Midbrain (tissue), 1 donor: Measurements from ENCODE around the gene LRRD1.
"Not testable (repeated sequence)": the region's sequence is repeated elsewhere in the genome, so short reads cannot be mapped to it uniquely, and the experiment has no call there.

Experiments used
- DNase-seq: peaks from one replicate; lab custom pipeline; 2025; lab: John Stamatoyannopoulos, UW

Gene LRRD1

DNA sequence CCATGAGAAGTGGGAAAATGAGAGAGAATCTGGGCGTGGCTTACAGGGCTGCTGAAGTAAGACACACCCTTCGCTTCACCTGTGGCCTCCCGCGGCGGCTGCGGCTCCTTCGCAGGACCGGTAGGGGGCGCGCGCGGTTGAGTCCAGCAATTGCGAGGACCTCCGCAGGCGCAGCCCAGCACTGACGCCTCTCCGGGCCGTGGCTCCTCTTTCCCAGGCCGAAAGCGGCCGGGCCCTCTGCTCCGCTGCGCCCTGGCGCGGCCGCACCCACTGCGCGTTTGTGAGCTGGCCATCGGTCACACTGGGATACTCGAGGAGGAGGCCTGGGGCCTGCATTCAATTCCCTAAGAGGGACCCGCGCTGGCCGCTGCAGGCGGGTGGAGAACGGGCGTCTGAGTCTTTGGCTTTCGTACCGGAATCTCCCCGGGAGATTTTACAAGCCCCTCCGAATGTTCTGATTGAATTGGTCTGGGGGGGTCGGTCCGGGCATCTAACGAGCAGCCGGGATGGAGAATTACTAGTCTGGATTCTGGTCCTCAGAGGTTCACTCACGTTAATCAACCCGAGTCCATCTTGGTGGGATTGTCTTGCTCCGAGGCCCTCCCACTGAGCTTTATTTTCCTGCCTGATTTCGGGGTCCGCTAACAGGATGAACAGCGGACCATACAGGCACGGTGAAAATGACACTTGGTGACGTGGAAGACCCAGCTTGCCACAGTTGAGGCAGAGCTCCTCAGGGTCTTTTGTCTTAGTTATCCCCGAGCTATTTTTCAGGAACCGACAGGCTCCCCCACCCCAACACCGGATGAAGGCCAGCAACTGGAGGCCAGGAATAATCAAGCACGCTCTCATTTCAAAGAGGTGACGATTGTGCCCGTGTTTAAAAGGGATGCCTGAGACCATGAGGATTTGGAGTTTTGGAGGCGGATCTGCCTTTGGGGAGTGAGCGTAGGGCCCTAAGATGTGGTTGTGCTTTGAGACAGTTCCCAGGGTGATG lies at the start of gene LRRD1:
LRRD1 (minus strand) TSS at position 215 of the 997 bp plus-strand sequence. CDS start 13,940 bp downstream, outside the sequence.
- DNase-seq, result peak; percentile 87

DNA sequence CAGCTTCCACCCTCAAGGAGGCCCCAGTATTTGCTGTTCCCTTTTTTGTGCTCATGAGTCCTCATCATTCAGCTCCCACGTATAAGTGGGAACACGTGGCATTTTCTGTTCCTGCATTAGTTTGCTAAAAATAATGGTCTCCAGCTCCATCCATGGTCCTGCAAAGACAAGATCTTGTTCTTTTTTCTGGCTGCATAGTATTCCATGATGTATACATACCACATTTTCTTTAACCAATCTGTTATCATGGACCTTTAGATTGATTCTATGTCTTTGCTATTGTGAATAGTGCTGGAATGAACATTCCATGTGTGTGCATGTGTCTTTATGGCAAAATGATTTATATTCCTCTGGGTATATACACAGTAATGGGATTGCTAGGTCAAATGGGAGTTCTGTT lies 49.8 kb upstream of the LRRD1 start:
- no peak for DNase-seq

DNA sequence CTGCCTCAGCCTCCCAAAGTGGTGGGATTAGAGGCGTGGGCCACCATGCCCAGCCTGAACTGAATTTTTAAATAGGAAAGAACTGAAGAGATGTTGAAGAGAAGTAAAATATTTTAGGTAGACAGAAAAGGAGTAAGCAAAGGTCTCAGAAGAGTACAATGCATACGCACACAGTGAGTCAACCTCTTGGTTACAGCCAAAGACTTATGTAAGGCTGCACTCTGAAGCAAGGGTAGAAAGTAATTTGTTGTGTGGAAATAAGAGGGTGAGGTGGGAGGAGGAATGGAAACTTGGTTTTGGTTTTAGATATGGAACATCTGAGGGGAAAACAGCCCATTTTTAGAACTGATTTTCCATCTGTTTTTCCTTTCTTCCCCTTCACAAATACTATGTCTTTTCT lies 49.2 kb upstream of the LRRD1 start:
- DNase-seq, result no peak

DNA sequence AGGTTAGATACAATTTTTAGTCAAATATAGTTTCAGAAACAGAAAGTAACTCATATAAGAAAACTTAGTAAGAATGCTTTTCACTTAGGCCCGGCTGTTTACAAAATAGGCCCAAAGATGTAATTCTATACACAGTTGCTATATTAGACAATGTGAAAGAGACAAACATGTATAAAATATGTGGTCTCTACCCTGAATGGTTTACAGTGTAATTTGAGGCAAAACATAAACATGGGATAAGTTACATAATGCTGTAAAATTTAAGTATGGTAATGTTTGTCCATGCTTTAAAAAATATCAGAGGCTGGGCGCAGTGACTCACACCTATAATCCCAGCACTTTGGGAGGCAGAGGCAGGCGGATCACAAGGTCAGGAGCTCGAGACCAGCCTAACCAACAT lies 48.0 kb upstream of the LRRD1 start:
- DNase-seq, result no peak

DNA sequence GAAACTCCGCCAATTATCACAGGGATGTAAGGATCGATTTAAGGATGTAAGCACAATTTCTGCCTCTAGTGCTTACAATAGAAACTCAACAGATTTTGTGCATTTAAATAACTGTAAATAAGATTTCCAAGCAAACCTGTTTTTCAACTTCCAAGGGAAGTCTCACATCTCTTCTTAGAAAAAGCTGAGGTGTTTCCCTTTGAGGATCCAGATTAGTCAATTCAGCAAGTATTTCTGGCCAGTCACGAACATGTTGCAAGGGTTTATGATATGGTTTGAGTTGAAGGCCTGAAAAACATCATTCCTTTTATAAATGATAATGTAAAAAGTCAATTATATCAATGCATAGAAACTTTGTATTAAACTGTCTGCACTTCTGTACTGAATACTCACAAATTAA lies 42.8 kb upstream of the LRRD1 start:
- DNase-seq, result no peak

DNA sequence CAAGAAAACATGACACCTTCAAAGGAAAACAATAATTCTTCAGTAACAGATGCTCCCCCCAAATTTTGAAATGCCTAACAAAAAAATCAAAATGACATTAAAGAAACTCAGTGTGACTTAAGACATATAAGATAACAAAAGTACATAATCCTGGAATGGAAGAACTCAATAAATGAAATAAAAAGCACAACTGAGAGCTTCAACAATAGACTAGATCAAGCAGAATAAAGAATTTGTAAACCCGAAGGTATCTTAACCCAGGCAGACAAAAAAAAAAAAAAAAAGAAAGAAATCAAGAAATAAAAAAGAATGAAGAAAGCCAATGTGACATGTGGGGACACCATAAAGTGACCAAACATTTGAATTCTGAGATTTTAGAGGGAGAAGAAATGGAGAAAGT lies 27.7 kb upstream of the LRRD1 start:
- no peak for DNase-seq

DNA sequence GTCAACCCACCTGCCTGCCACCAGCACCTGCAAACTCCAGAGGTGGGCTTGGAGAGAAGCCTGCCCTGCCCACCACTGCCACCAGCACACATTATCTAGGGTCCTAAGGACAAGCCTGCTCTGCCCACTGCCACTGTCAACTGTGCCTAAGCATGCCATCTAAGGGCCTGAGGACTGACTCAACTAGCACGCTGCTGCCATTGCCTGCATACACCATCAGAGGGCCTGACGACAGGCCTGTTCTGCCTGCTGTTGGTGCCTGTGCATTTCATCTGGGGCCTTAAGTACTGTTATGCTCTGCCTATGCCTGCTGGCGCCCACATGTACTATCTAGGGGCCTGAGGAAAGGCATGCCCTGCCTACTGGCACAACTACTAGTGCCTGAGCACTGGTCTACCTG lies 27.0 kb upstream of the LRRD1 start:
- no peak for DNase-seq

DNA sequence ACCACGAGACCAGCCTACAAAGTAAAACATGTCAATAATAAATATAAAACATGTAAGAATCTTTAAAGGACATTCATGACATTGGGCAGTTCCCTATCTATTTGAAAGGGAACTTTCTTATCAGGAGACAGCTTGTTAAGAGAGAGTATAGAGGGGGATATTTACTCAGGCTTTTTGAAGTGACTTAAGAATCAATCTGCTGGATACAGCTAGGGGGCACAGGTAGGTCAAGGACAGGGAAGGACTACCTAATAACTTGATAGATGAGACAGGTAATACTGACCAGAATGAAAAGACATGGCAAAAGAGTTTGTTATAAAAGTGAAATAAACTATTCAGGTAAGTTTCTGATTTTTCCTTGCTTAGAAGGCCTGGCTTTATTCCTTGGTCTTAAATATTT lies 21.8 kb upstream of the LRRD1 start:
- DNase-seq, result no peak

DNA sequence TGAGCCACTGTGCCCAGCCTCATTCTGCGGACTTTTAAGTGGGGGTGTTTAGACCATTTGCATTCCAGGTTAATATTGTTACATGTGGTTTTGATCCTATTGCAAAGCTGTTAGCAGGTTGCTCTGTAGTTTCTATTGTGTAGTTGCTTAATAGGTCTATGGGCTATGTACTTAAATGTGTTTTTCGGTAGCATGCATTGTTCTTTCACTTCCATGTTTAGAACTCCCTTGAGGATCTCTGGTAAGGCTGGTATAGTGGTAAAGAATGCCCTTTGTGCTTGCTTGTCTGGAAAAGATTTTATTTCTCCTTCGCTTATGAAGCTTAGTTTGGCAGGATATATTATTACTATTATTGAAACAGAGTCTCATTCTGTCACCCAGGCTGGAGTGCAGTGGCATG lies 13.4 kb upstream of the LRRD1 start:
- DNase-seq, result no peak

DNA sequence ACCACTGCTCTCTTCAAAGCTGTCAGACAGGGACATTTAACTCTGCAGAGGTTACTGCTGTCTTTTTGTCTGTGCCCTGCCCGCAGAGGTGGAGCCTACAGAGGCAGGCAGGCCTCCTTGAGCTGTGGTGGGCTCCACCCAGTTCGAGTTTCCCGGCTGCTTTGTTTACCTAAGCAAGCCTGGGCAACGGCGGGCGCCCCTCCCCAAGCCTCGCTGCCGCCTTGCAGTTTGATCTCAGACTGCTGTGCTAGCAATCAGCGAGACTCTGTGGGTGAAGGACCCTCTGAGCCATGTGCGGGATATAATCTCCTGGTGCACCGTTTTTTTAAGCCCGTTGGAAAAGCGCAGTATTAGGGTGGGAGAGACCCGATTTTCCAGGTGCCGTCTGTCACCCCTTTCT lies 10.3 kb upstream of the LRRD1 start:
- not testable (repeated sequence) for DNase-seq

DNA sequence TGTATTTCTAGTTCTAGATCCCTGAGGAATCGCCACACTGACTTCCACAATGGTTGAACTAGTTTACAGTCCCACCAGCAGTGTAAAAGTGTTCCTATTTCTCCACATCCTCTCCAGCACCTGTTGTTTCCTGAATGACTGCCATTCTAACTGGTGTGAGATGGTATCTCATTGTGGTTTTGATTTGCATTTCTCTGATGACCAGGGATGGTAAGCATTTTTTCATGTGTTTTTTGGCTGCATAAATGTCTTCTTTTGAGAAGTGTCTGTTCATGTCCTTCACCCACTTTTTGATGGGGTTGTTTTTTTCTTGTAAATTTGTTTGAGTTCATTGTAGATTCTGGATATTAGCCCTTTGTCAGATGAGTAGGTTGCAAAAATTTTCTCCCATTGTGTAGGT lies 5.4 kb upstream of the LRRD1 start:
- not testable (repeated sequence) for DNase-seq

DNA sequence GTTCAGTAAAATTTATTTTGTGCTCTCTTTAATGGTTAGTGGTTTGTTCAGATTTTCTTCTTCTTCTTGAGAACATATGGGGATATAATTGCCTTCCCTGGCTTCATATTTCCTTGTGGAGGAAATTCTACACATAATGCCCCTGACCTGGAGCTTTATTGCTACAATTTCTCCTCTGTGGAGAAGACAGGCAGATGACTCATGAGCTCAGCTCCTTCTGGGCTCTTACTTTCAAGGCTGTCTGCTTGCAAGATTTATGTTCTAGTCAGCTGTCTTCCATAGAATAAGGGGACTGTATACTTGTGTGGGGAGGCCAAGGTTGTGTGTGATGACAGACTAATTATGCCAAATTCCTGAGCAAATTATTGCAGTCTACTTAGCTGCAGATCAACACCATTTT lies 1.6 kb downstream of the LRRD1 start:
- no peak for DNase-seq

DNA sequence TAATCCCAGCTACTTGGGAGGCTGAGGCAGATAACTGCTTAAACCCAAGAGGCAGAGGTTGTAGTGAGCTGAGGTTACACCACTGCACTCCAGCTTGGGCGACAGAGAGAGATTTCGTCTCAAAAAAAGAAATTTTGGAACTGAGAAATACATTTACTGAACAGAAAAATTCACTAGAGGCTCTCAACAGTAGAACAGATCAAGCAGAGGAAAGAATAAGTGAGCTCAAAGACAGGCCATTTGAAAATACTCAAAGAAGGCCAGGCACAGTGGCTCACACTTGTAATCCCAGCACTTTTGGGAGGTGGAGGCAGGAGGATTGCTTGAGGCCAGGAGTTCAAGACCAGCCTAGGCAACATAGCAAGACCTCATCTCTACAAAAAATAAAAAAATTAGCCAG lies 9.4 kb downstream of the LRRD1 start:
- not testable (repeated sequence) for DNase-seq

DNA sequence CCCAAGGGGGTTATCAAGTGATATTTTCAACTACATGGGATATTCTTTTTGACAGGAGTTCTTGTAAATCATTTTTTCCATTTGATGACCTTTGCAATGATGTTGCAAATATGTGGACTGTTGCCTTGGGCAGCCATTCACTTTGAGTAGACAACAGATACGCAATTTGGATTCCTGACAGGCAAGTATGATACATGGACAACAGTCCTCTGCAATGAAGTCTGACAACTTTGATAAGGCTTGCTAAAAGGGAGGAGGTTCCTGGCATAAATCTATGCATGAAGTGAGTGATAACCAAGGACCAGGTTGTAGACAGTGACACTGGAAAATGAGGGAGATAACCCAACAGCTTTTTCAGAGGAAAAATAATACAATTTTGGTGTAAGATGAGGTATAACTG lies 17.7 kb downstream of the LRRD1 start:
- DNase-seq, result no peak

DNA sequence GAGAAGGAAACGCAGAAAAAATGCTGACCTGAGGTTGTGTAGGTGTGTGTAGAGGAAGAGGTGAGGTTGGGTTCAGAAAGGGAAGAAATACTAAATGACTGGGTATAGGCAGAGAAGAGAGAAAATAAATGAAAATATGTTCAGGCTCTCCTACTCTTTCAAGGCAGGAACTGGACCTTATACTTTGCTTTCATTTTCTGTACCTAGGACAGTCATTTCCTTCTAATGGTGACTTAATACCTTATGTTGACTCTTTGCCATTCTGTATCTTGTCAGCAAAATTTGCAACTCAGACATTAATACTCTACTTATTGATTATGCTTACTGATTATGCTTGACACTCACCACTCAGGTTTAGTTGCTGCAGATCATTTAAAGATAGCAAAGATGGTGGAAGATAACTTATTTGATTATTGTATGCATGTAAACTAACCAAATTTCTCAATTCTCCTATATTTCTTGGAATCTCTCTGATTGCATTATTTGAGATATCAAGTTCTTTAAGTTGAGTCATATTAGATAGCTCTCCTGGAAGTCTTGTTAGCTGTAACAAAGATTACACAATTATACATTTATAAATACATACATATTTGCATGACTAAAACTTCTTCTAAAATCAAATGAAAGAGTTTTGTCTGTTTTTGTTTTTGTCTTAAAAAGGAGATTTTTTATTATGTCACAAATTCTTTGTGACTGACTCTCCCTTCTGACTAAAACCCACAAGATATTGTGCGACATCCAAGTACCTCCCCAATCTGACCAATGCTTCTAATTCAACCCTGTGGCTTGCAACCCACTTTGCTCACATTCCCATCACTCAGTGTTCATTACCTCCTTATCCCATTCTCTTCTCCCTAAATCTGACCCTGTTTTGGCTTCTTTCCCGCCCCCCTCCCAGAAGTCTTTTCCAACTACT lies 20.0 kb downstream of the LRRD1 start:
- no peak for DNase-seq

DNA sequence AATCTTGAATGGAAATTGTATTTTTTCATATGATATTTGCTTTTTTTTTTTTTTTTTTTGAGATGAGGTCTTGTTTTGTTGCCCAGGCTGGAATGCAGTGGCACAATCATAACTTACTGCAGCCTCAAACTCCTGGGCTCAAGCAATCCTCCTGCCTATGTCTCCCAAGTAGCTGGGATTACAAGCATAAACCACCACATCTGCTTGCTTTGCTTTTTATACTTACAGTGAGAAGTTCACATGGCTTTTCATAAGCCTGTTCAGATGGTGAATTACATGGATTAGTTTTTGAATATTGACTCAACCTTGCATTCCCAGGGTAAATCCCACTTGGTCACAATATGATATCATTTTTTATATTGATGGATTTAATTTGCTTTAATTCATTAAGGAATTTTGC lies 22.0 kb downstream of the LRRD1 start:
- DNase-seq, result no peak

DNA sequence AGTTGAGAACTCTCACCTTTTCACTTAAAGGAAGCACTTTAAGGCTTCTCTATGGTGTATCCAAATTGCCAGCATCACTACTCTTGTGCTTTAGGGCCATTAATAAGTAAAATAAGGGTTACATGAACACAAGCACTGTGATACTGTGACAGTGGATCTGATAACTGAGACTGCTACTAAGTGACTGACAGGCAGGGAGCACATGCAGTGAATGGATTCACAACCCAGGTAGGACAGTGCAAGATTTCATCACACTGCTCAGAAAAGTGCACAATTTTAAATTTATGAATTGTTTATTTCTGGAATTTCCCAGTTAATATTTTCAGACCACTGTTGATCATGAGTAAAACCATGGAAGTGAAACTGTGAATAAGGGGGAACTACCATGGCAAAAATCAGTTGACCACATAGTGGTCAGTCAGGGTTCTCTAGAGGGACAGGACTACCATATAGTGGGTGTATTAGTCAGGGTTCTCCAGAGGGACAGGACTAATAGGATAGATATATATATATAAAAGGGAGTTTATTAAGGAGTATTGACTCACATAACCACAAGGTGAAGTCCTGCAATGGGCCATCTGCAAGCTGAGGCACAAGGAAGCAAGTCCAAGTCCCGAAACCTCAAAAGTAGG lies 23.7 kb downstream of the LRRD1 start:
- DNase-seq, result no peak

DNA sequence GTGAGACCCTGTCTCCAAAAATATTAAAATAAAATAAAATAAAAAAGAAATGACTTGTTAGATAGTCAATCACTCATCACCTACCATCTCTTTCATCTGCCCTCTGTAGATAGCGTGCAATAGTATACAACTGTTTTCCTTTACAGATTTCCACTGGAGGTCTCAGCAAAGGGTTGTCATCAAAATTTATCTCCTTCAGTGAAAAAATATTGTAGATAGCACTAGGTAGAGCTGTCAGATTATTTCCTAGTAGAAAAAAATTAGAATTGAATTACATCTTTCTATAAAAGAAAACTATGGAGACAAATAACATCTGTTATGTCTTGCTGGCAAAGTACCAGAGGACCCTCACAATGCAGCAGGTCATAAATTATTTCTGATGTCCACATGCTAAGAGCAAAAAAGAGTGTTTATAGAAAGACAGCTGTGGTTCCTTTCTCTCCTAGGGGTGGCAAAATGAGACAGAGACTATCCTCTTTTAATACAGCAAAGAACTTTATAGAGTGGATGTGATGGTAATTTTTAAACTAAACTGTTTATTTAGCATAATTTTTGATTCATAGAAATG lies 28.4 kb downstream of the LRRD1 start:
- DNase-seq, result no peak

DNA sequence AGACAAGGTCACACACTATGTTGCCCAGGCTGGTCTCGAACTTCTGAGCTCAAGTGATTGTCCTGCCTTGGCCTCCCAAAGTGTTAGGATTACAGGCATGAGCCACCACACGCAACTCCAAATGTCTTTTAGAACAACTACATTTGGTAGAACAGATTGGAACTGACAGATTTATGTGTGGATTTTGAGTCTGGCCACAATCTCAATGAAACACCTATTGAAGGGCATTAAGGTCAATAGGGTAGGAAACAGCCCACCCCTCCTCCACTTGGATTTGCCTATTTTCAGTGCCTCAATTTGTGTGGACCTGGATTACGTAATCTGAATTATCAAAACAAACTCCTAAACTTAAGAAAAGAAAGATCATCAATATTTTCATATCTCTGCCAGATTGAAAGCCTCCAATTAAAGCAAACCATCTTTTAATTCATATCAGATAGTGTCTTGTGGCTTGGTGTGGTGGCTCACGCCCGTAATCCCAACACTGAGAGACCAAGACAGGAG lies 29.2 kb downstream of the LRRD1 start:
- DNase-seq, result no peak

DNA sequence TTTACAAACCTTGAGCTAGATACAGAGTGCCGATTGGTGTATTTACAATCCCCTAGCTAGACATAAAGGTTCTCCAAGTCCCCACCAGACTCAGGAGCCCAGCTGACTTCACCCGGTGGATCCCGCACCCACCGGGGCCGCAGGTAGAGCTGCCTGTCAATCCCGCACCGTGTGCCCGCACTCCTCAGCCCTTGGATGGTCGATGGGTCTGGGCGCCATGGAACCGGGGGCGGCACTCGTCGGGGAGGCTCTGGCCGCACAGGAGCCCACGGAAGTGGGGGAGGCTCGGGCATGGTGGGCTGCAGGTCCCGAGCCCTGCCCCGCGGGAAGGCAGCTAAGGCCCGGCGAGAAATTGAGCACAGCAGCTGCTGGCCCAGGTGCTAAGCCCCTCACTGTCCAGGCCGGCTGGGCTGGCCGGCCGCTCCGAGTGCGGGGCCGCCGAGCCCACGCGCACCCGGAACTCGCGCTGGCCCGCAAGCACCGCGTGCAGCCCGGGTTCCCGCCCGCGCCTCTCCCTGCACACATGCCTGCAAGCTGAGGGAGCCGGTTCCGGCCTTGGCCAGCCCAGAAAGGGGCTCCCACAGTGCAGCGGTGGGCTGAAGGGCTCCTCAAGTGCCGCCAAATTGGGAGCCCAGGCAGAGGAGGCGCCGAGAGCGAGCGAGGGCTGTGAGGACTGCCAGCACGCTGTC lies 35.6 kb downstream of the LRRD1 start:
- not testable (repeated sequence) for DNase-seq

DNA sequence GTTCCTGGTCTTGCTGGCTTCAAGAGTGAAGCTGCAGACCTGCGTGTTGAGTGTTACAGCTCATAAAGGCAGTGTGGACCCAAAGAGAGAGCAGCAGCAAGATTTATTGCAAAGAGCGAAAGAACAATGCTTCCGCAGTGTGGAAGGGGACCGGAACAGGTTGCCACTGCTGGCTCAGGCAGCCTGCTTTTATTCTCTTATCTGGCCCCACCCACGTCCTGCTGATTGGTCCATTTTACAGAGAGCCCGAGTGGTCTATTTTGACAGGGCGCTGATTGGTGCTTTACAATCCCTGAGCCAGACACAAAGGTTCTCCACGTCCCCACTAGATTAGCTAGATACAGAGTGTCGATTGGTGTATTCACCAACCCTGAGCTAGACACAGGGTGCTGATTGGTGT lies 36.2 kb downstream of the LRRD1 start:
- not testable (repeated sequence) for DNase-seq
